Tongue (tissue), 3 donors: Measurements from ENCODE around the gene RRP1. TPM values are rescaled to one million over a fixed set of nuclear protein-coding genes. Genes with fewer than 3 reads are reported as not detected.
"Not testable (repeated sequence)": the region's sequence is repeated elsewhere in the genome, so short reads cannot be mapped to it uniquely, and the experiment has no call there.

Experiments used
- DNase-seq: peaks from one replicate; pipeline ENCODE4 v3.0.0-alpha.2; 2015
- small RNA-seq: library from RNA; depleted of rRNA; stranded (forward); fragments of <200 nt; gene quantifications from one replicate; pipeline ENCODE3, GENCODE V24; 2014; ENCODE audit warnings: low replicate concordance
- total RNA-seq: library from RNA; depleted of rRNA; stranded (reverse); fragments of >200 nt; gene quantifications from one replicate; pipeline ENCODE4 v1.2.3, GENCODE V29; 2014

RRP1 gene
- total RNA-seq, 1 donor from 2014 or later = 17.2 TPM

- DNase-seq = no peak
Measured at GRCh38 chr21:43840259-43840658, 50.9 kb downstream of the RRP1 start.

- DNase-seq = no peak
Measured at GRCh38 chr21:43842742-43843141, 53.4 kb downstream of the RRP1 start.

- not testable (repeated sequence) for DNase-seq
Measured at GRCh38 chr21:43844906-43845305, 55.5 kb downstream of the RRP1 start.

GRCh38 chr21:43845386-43845785 is 56.0 kb downstream of the RRP1 start:
- DNase-seq = no peak

- DNase-seq = no peak
Measured at GRCh38 chr21:43846430-43846829, 57.1 kb downstream of the RRP1 start.

GRCh38 chr21:43847301-43847700 is 57.9 kb downstream of the RRP1 start:
- DNase-seq = no peak

- no peak for DNase-seq
Measured at GRCh38 chr21:43848771-43849170, 59.4 kb downstream of the RRP1 start.

GRCh38 chr21:43849532-43850299 is 60.3 kb downstream of the RRP1 start:
- no peak for DNase-seq

GRCh38 chr21:43850728-43851295 is 61.4 kb downstream of the RRP1 start:
- no peak for DNase-seq

- no peak for DNase-seq
Measured at GRCh38 chr21:43851593-43851992, 62.2 kb downstream of the RRP1 start.

GRCh38 chr21:43853851-43854772 is 64.7 kb downstream of the RRP1 start:
- DNase-seq = no peak

Small RNA genes within 50 kb of the gene (small RNA-seq; reads per million reads assigned to genes)
- not detected for gene AP001052.1

Other genes starting within 250 kb of the RRP1 start
- 1.0 TPM for gene HSF2BP, start 130.1 kb upstream of the RRP1 start, total RNA-seq
- 22.3 TPM for gene RRP1B, start 130.0 kb upstream of the RRP1 start, total RNA-seq
- gene PDXK, start 70.4 kb upstream of the RRP1 start, total RNA-seq = 35.7 TPM
- 14.8 TPM for gene CSTB, start 13.3 kb upstream of the RRP1 start, total RNA-seq
- 43.3 TPM for gene AGPAT3, start 75.6 kb downstream of the RRP1 start, total RNA-seq
- gene TRAPPC10, start 222.7 kb downstream of the RRP1 start, total RNA-seq = 24.7 TPM